ENCODE results near the gene DHX57.

DHX57 gene

GRCh38 chr2:38875227-38875575 lies 533 bp downstream of the DHX57 start:
- H3K9me3 ChIP-seq (ENCODE audit: low read length), result 0 out of 2 replicates have a peak, but pooled peaks cover 2% of the 10 kb centered on the region
- no peaks in the 10 kb centered on the region for H3K36me3 ChIP-seq (ENCODE audit: insufficient read depth, low read length)
- H2AFZ ChIP-seq (ENCODE audit: low read length), result no peak overlapping the region
- no peaks in the 10 kb centered on the region for H3K9me2 ChIP-seq (ENCODE audit: low read depth, low read length)
- H3K27me3 ChIP-seq (ENCODE audit: insufficient read depth, low read length), result no peaks in the 10 kb centered on the region
- peak overlapping the region; percentile 57 for H3K9ac ChIP-seq (ENCODE audit: low read length)
- peaks cover 13% of the 10 kb centered on the region for H3K79me2 ChIP-seq (ENCODE audit: insufficient read depth, low read length)
- no peak overlapping the region for H3K27ac ChIP-seq (ENCODE audit: low read depth, low read length, poor library complexity, severe bottlenecking)
- H3K4me2 ChIP-seq (ENCODE audit: low read length), result peak overlapping the region; percentile 80
- peak overlapping the region; percentile 69 for H3K4me3 ChIP-seq (ENCODE audit: low read depth, low read length, poor library complexity, severe bottlenecking)
- TF ChIP-seq EZH2 (IDR thresholded peaks at IDR 0.05; ENCODE audit: borderline replicate concordance, low read length) (no peak), CTCF (IDR thresholded peaks at IDR 0.05; ENCODE audit: low read length) (no peak)
- H4K20me1 ChIP-seq (ENCODE audit: insufficient read depth, low read length), result no peaks in the 10 kb centered on the region
- no peaks in the 10 kb centered on the region for H3F3A ChIP-seq (ENCODE audit: insufficient read depth, low read length)
- peaks cover 17% of the 10 kb centered on the region for H3K4me1 ChIP-seq (ENCODE audit: insufficient read depth, low read length, severe bottlenecking)

- H3K27ac ChIP-seq (ENCODE audit: low read depth, low read length, poor library complexity, severe bottlenecking), result no peak overlapping the region
- peaks cover 4% of the 10 kb centered on the region; the same call in 1 of the 2 replicates for H3K9me3 ChIP-seq (ENCODE audit: low read length)
- no peaks in the 10 kb centered on the region for H3K36me3 ChIP-seq (ENCODE audit: insufficient read depth, low read length)
- H4K20me1 ChIP-seq (ENCODE audit: insufficient read depth, low read length), result no peaks in the 10 kb centered on the region
- peaks cover 13% of the 10 kb centered on the region for H3K79me2 ChIP-seq (ENCODE audit: insufficient read depth, low read length)
- no peaks in the 10 kb centered on the region for H3K9me2 ChIP-seq (ENCODE audit: low read depth, low read length)
- H3K27me3 ChIP-seq (ENCODE audit: insufficient read depth, low read length), result no peaks in the 10 kb centered on the region
- no peak overlapping the region for H3K4me3 ChIP-seq (ENCODE audit: low read depth, low read length, poor library complexity, severe bottlenecking)
- H3K4me2 ChIP-seq (ENCODE audit: low read length), result no peak overlapping the region
- no peak overlapping the region for H2AFZ ChIP-seq (ENCODE audit: low read length)
- H3F3A ChIP-seq (ENCODE audit: insufficient read depth, low read length), result no peaks in the 10 kb centered on the region
- peaks cover 17% of the 10 kb centered on the region for H3K4me1 ChIP-seq (ENCODE audit: insufficient read depth, low read length, severe bottlenecking)
- no peak overlapping the region for H3K9ac ChIP-seq (ENCODE audit: low read length)
- no peak for TF ChIP-seq EZH2 (IDR thresholded peaks at IDR 0.05; ENCODE audit: borderline replicate concordance, low read length)
- no peak for TF ChIP-seq CTCF (IDR thresholded peaks at IDR 0.05; ENCODE audit: low read length)
Observed at GRCh38 chr2:38873763-38874162, 2.0 kb downstream of the DHX57 start.

- Histone ChIP-seq H4K20me1 (ENCODE audit: insufficient read depth, low read length) (no peaks in the 10 kb centered on the region), H3K9me2 (ENCODE audit: low read depth, low read length) (no peaks in the 10 kb centered on the region), H3K36me3 (ENCODE audit: insufficient read depth, low read length) (peaks cover 8% of the 10 kb centered on the region), H3K4me3 (ENCODE audit: low read depth, low read length, poor library complexity, severe bottlenecking) (no peak overlapping the region), H3K9me3 (ENCODE audit: low read length) (peaks cover 4% of the 10 kb centered on the region; the same call in 1 of the 2 replicates), H3K4me1 (ENCODE audit: insufficient read depth, low read length, severe bottlenecking) (peaks cover 13% of the 10 kb centered on the region), H3K27me3 (ENCODE audit: insufficient read depth, low read length) (no peaks in the 10 kb centered on the region), H3K9ac (ENCODE audit: low read length) (no peak overlapping the region), H3F3A (ENCODE audit: insufficient read depth, low read length) (no peaks in the 10 kb centered on the region), H2AFZ (ENCODE audit: low read length) (no peak overlapping the region), H3K4me2 (ENCODE audit: low read length) (no peak overlapping the region), H3K27ac (ENCODE audit: low read depth, low read length, poor library complexity, severe bottlenecking) (no peak overlapping the region), H3K79me2 (ENCODE audit: insufficient read depth, low read length) (peaks cover 13% of the 10 kb centered on the region)
- no peak for TF ChIP-seq EZH2 (IDR thresholded peaks at IDR 0.05; ENCODE audit: borderline replicate concordance, low read length)
- TF ChIP-seq CTCF (IDR thresholded peaks at IDR 0.05; ENCODE audit: low read length), result no peak
Observed at GRCh38 chr2:38871432-38871831, 4.3 kb downstream of the DHX57 start.

All from OCI-LY1 (cell line).